HEK293T (cell line): ENCODE measurements around the gene RAD51B.

Source experiments
- ARNT ChIP-seq: fragments of 450-650 bp; IDR thresholded peaks from 2 replicates; pipeline ENCODE4 v1.6.1; 2017; ENCODE audit warnings: mild to moderate bottlenecking
- BHLHE40 ChIP-seq: fragments of 450-650 bp; IDR thresholded peaks from 2 replicates; pipeline ENCODE4 v1.6.1; 2016; ENCODE audit warnings: mild to moderate bottlenecking, moderate library complexity, borderline replicate concordance
- CTBP1 ChIP-seq: fragments of 450-650 bp; IDR thresholded peaks from 2 replicates; pipeline ENCODE4 v1.6.1; 2016; ENCODE audit warnings: borderline replicate concordance
- FOXA1 ChIP-seq: fragments of 450-650 bp; IDR thresholded peaks from 2 replicates; pipeline ENCODE4 v1.6.1; 2016; ENCODE audit warnings: mild to moderate bottlenecking
- FOXK2 ChIP-seq: fragments of 450-650 bp; IDR thresholded peaks from 2 replicates; pipeline ENCODE4 v1.6.1; 2016; ENCODE audit warnings: mild to moderate bottlenecking
- FOXM1 ChIP-seq: fragments of 450-650 bp; IDR thresholded peaks from 2 replicates; pipeline ENCODE4 v1.6.1; 2017; ENCODE audit warnings: mild to moderate bottlenecking, borderline replicate concordance
- HDGF ChIP-seq: fragments of 450-650 bp; IDR thresholded peaks from 2 replicates; pipeline ENCODE4 v1.6.1; 2017; ENCODE audit warnings: antibody characterized with exemption, borderline replicate concordance
- L3MBTL2 ChIP-seq: fragments of 450-650 bp; conservative IDR thresholded peaks from 2 replicates; pipeline ENCODE4 v1.6.1; 2016; ENCODE audit warnings: mild to moderate bottlenecking
- LEF1 ChIP-seq: fragments of 450-650 bp; IDR thresholded peaks from 2 replicates; pipeline ENCODE4 v1.6.1; 2017; ENCODE audit warnings: mild to moderate bottlenecking, borderline replicate concordance
- PKNOX1 ChIP-seq: fragments of 450-650 bp; IDR thresholded peaks from 2 replicates; pipeline ENCODE4 v1.6.1; 2016
- SP1 ChIP-seq: fragments of 450-650 bp; IDR thresholded peaks from 2 replicates; pipeline ENCODE4 v1.6.1; 2017
- SUZ12 ChIP-seq: fragments of 450-650 bp; IDR thresholded peaks from 2 replicates; pipeline ENCODE4 v1.6.1; 2016; ENCODE audit warnings: mild to moderate bottlenecking

- TF ChIP-seq SP1 (no peak), FOXK2 (no peak), PKNOX1 (no peak), HDGF (no peak), L3MBTL2 (no peak), BHLHE40 (no peak), ARNT (no peak), FOXM1 (no peak), SUZ12 (no peak), LEF1 (no peak), CTBP1 (no peak), FOXA1 (no peak)
Observed at GRCh38 chr14:68373847-68374444, 554.4 kb downstream of the RAD51B start.
